CD4-positive, alpha-beta T cell (primary cell): Measurements from ENCODE around the gene KLRG1. TPM values are rescaled to one million over a fixed set of nuclear protein-coding genes. Genes with fewer than 3 reads are reported as not detected.

Experiments used
- ATAC-seq: fragments of 200-7000 bp; cut with Tn5 transposase; one replicate; pipeline ENCODE4 v1.10.0; 2022; ENCODE audit warnings: mild to moderate bottlenecking; ENCODE audit not compliant: poor library complexity
- CTCF ChIA-PET: fragments of 350-600 bp; sonication (Branson Sonifier 250); formaldehyde crosslinking; loops from one replicate; lab custom pipeline; 2021; ENCODE audit warnings: antibody characterized with exemption, inconsistent platforms; lab: Charles Lee
- POLR2A ChIA-PET: fragments of 350-600 bp; sonication (Branson Sonifier 250); formaldehyde crosslinking; loops from one replicate; lab custom pipeline; 2021; ENCODE audit warnings: antibody characterized with exemption, inconsistent platforms; lab: Charles Lee
- DNase-seq, 14 experiments: peaks; one replicate each; pipeline ENCODE4 v3.0.0-alpha.2; 2013 to 2020; ENCODE audit warnings: mixed read lengths in 2 of 14
- H3K27ac ChIP-seq, 2 donors: one replicate each; pipeline versions ENCODE4 v1.5.1 to v1.7.0; 2013; ENCODE audit warnings: low read length in 2 of 2, low read depth in 1 of 2, mild to moderate bottlenecking in 1 of 2
- H3K27me3 ChIP-seq, 2 experiments: 1 replicate in 1 of 2; 2 replicates in 1 of 2; pipeline versions ENCODE4 v1.6.1 to v1.7.0; 2013; ENCODE audit warnings: low read length in 2 of 2, control low read depth in 1 of 2, mild to moderate bottlenecking in 1 of 2, moderate library complexity in 1 of 2; ENCODE audit not compliant: insufficient read depth in 2 of 2, control insufficient read depth in 1 of 2
- H3K36me3 ChIP-seq: one replicate; pipeline ENCODE4 v1.6.1; 2013; ENCODE audit warnings: low read length, control low read depth; ENCODE audit not compliant: insufficient read depth
- H3K4me1 ChIP-seq: one replicate; pipeline ENCODE4 v1.6.1; 2013; ENCODE audit warnings: low read length, control low read depth; ENCODE audit not compliant: insufficient read depth
- H3K4me3 ChIP-seq: one replicate; pipeline ENCODE4 v1.5.1; 2013; ENCODE audit warnings: mild to moderate bottlenecking, low read length, moderate library complexity
- H3K9me3 ChIP-seq, 2 experiments: 1 replicate in 1 of 2; 2 replicates in 1 of 2; pipeline versions ENCODE4 v1.6.1 to v1.7.0; 2013; ENCODE audit warnings: low read length in 2 of 2, mild to moderate bottlenecking in 2 of 2, control low read depth in 1 of 2, moderate library complexity in 1 of 2; ENCODE audit not compliant: control insufficient read depth in 1 of 2, insufficient read depth in 1 of 2
- H3K27ac Mint-ChIP-seq: one replicate; pipeline ENCODE4 v1.8.0; 2020; ENCODE audit warnings: mixed read lengths
- H3K27me3 Mint-ChIP-seq: one replicate; pipeline ENCODE4 v1.8.0; 2021; ENCODE audit warnings: mixed read lengths
- H3K36me3 Mint-ChIP-seq: one replicate; pipeline ENCODE4 v1.8.0; 2021; ENCODE audit warnings: low read depth, mixed read lengths
- H3K4me1 Mint-ChIP-seq: one replicate; pipeline ENCODE4 v1.8.0; 2021; ENCODE audit warnings: low read depth, mixed read lengths
- H3K4me3 Mint-ChIP-seq: one replicate; pipeline ENCODE4 v1.8.0; 2020; ENCODE audit warnings: mild to moderate bottlenecking, mixed read lengths
- H3K9me3 Mint-ChIP-seq: one replicate; pipeline ENCODE4 v1.8.0; 2020; ENCODE audit warnings: mixed read lengths
- intact Hi-C, 2 experiments: fragments of 100-400 bp; cut with DNase I in 1 of 2; cut with micrococcal nuclease in 1 of 2; formaldehyde crosslinking; loops; one replicate each; pipeline versions ENCODE4 v1.15.1 to v1.9.0; 2023 to 2025; cut with DNase I, micrococcal nuclease
- total RNA-seq, 174 experiments: library from RNA in 2 of 174; stranded (reverse) in 2 of 174; gene quantifications; one replicate each; pipeline ENCODE4 v1.2.3 and lab custom pipeline; 2021 to 2026
- TF ChIP-seq, protein P1 (sequence below): fragments of 200-600 bp; IDR thresholded peaks from one replicate; pipeline ENCODE4 v1.8.0; 2022; ENCODE audit warnings: antibody characterized with exemption, mild to moderate bottlenecking

The KLRG1 gene
- total RNA-seq, 2 experiments from 2014 or later, result 8.4 to 10.5 TPM

DNA sequence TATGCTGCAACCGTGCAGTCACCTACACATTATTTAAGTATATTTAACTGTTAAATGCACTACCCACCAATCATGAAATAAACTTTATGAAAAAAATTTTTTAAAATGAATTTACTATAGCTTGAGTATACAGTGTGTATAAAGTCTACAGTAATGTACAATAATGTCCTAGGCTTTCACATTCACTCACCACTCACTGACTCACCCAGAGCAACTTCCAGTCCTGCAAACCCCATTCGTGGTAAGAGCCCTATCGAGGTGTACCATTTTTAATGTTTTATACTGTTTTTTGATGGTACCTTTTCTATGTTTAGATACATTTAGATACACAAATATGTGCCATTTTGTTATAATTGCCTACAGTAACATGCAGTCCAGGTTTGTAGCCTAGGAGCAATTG, 48.1 kb downstream of the KLRG1 start:
- ChIA-PET POLR2A (interaction anchor here (1.0 to 4.0 kb wide), 6 partner anchors 10 to 87 kb away, joined by 3 to 71 read pairs (median 6); partner anchors contain the start of gene M6PR), CTCF (interaction anchor here (1.0 to 4.1 kb wide), 4 partner anchors 11 to 147 kb away, joined by 4 to 57 read pairs (median 8); partner anchors contain the start of gene M6PR)
- Mint-ChIP-seq H3K27me3 (no peaks in the 10 kb centered on the region), H3K27ac (peak overlapping the region; percentile 50), H3K4me3 (no peak overlapping the region), H3K9me3 (peaks cover 4% of the 10 kb centered on the region), H3K4me1 (peaks cover 80% of the 10 kb centered on the region), H3K36me3 (peaks cover 39% of the 10 kb centered on the region)
- ATAC-seq, result no peak
- H3K4me3 ChIP-seq, result no peak overlapping the region
- intact Hi-C loops, result loop anchor here in 1 of 2 experiments (1.0 to 5.0 kb wide), 2 partner anchors 40 to 87 kb away; no protein-coding TSS in a partner anchor
- H3K27ac ChIP-seq, result no peak overlapping the region
- TF ChIP-seq, protein P1, sequence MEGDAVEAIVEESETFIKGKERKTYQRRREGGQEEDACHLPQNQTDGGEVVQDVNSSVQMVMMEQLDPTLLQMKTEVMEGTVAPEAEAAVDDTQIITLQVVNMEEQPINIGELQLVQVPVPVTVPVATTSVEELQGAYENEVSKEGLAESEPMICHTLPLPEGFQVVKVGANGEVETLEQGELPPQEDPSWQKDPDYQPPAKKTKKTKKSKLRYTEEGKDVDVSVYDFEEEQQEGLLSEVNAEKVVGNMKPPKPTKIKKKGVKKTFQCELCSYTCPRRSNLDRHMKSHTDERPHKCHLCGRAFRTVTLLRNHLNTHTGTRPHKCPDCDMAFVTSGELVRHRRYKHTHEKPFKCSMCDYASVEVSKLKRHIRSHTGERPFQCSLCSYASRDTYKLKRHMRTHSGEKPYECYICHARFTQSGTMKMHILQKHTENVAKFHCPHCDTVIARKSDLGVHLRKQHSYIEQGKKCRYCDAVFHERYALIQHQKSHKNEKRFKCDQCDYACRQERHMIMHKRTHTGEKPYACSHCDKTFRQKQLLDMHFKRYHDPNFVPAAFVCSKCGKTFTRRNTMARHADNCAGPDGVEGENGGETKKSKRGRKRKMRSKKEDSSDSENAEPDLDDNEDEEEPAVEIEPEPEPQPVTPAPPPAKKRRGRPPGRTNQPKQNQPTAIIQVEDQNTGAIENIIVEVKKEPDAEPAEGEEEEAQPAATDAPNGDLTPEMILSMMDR, result no peak
- peaks cover 0 to 5% of the 10 kb centered on the region in 2 experiments for H3K9me3 ChIP-seq
- no peaks in the 10 kb centered on the region for H3K27me3 ChIP-seq
- no peak for DNase-seq
- peaks cover 48% of the 10 kb centered on the region for H3K4me1 ChIP-seq
- peaks cover 10% of the 10 kb centered on the region for H3K36me3 ChIP-seq

DNA sequence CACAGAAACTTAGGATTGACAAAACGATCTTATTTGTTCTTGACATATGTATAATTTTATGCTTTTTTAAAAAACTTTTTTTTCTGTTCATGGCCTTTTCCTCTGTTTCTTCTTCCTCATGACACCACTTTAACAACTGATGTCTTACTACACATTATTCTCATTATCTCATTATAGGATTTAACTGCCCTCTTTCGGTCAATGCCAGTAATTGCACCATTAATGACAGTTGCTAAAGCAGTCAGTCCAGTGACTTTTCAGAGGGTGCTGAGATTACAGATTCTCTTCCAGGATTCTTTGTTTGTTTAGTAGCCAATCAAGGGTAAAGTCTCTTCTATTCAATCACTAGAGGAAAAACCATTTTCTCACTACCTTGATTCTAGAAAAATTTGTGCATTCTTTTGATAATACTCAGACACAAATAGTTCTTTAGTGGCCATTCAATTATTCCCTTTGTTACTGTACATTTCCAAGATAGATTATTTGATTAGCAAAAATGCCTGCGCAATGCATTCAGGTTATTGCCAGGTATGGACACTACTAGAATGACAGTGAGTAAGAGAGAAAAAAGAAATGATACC, 50.1 kb downstream of the KLRG1 start:
- Mint-ChIP-seq H3K4me3 (peak overlapping the region; percentile 21), H3K4me1 (peaks cover 63% of the 10 kb centered on the region), H3K9me3 (no peaks in the 10 kb centered on the region), H3K27ac (peak overlapping the region; percentile 80), H3K36me3 (peaks cover 23% of the 10 kb centered on the region), H3K27me3 (no peaks in the 10 kb centered on the region)
- peaks cover 4% of the 10 kb centered on the region for H3K36me3 ChIP-seq
- peak in 4 of 14 experiments; percentile 25 to 80 (median 77) for DNase-seq
- TF ChIP-seq, protein P1, result peak; percentile 88
- intact Hi-C loops, result loop anchor here (1.0 to 5.0 kb wide), 5 partner anchors 10 to 259 kb away; no protein-coding TSS in a partner anchor
- ChIA-PET CTCF (interaction anchor here (0.6 to 4.1 kb wide), 8 partner anchors 10 to 149 kb away, joined by 3 to 57 read pairs (median 4); partner anchors contain the start of gene M6PR), POLR2A (interaction anchor here (0.9 to 4.0 kb wide), 6 partner anchors 12 to 149 kb away, joined by 3 to 71 read pairs (median 6); partner anchors contain the start of gene M6PR)
- peaks cover 0 to 2% of the 10 kb centered on the region in 2 experiments for H3K9me3 ChIP-seq
- no peaks in the 10 kb centered on the region for H3K27me3 ChIP-seq
- ATAC-seq, result peak; percentile 89
- H3K27ac ChIP-seq, result no peak overlapping the region
- no peak overlapping the region for H3K4me3 ChIP-seq
- peaks cover 39% of the 10 kb centered on the region for H3K4me1 ChIP-seq

DNA sequence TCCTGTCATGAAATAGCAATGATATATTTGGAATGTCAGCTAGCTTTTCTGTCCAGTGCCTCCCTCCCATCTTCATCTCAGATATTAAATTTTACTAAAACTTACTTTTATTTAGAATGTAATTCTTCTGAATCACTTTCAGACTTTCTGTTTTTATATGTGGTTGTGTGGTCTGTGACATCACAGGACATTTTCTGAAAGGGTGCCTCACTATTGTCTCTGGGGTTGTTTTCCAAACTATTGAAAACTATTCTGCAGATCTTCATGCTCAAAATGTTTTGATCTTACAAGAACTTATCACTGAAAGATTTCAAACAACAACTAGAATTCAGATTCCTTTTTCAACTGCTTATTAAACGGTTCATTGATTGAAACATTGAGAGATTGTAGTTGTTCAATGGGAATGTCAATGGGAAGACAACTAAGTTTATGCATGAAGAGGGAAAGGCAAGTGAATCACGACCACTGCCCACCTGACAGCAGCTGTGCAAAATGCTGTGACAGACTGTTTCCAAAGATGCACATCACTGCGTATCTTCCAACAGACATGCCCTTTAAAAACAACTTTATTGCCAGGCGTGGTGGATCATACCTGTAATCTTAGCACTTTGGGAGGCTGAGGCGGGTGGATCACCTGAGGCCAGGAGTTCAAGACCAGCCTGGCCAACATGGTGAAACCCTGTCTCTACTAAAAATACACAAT, 51.3 kb downstream of the KLRG1 start:
- peak in 3 of 14 experiments; percentile 34 to 52 (median 43) for DNase-seq
- peak overlapping the region in 1 of 2 donors; percentile 32 for H3K27ac ChIP-seq
- TF ChIP-seq, protein P1, result no peak
- CTCF ChIA-PET, result interaction anchor here (1.2 to 3.1 kb wide), 3 partner anchors 10 to 150 kb away, joined by 4 to 20 read pairs (median 5); partner anchors contain the start of gene M6PR
- no peaks in the 10 kb centered on the region for H3K27me3 Mint-ChIP-seq
- peak overlapping the region; percentile 15 for H3K4me3 Mint-ChIP-seq
- ATAC-seq, result peak; percentile 62
- H3K36me3 ChIP-seq, result peaks cover 8% of the 10 kb centered on the region
- peak overlapping the region; percentile 80 for H3K27ac Mint-ChIP-seq
- peaks cover 39% of the 10 kb centered on the region for H3K4me1 ChIP-seq
- intact Hi-C loops, result no loop called here
- peaks cover 63% of the 10 kb centered on the region for H3K4me1 Mint-ChIP-seq
- H3K4me3 ChIP-seq, result no peak overlapping the region
- H3K27me3 ChIP-seq, result no peaks in the 10 kb centered on the region
- POLR2A ChIA-PET, result interaction anchor here (3.3 kb wide), 1 partner anchor 91 kb away, joined by 24 read pairs; the partner anchor contains the start of gene M6PR
- H3K36me3 Mint-ChIP-seq, result peaks cover 16% of the 10 kb centered on the region
- H3K9me3 ChIP-seq, result no peaks in the 10 kb centered on the region
- H3K9me3 Mint-ChIP-seq, result no peaks in the 10 kb centered on the region
